Activated CD8-positive, alpha-beta memory T cell treated with anti-CD3 and anti-CD28 coated beads, Interleukin-2, amount 50 U/mL, for 24 hours (primary cell): ENCODE results near the gene SELENOS.

Source experiments
- DNase-seq: peaks from one replicate; pipeline ENCODE4 v3.0.0-alpha.2; 2020; ENCODE audit errors: extremely low read depth

The SELENOS gene

DNA sequence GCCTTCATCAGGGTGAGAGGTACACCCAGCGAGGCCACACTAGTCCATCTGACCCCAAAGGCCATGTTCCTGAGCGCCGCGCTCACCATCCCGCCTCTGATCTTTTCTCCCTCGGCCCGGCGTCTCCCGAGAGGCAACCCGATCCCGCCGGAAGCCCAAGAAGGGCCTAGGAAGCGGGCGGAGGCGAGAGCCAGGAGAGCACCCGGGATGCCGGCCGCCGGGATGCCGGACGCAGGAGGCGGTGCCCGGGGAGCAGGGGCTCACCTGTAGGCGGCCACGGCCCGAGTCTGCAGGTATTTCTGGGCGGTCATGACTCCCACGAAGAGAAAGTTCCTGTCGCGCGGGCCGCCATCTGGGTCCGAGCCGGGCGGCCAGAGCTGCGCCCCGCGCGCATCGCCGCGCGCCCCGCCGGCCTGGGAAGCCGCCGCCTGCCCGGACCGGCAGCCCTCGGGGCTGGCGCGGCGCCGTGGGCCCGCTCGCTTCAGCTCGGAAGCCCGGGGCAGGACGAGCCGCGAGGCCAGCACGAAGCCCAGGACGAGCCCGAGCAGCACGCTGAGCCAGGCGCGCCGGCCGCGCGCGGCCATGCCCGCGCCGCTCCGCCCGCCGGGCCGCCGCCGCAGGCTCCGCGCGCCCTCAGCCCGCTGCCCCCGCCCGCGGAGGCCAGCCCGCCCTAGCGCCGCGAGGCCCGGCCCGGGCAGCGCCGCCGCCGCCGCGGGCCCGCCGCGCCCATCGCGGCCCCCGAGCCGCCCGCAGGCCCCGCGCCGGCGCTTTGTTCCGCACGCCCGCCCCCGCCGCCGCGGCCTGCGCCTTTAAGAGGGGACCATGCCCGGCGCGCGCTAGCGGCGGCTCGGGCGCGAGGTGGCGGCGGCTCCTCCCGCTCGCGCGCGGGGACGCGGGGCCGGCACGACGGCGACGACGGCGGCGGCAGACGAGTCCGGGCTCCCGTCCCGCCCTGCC, 26.1 kb downstream of the SELENOS start:
- DNase-seq = no peak

DNA sequence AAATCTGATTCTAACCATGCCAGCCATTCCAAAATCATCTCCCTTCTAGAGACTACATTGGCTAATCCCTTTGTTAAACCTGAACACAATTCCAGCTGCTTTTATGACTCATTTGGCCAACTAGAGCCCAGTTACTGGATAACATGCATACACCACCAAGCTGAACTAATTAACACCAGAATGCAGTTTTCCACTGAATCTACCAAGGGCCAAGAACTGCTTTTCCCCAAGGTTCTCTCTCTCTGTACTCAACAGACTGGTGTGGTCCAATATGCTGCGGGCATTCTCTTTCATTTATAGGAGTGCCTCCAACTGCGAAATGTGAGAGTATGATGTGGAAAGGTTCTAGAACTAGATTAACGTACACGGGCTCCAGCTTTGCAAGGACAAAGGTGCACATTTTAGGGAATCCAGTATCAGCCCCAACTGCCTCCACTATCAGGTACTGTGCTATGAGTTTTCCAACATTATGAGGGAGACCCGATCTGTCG, 26.9 kb downstream of the SELENOS start:
- DNase-seq = no peak

DNA sequence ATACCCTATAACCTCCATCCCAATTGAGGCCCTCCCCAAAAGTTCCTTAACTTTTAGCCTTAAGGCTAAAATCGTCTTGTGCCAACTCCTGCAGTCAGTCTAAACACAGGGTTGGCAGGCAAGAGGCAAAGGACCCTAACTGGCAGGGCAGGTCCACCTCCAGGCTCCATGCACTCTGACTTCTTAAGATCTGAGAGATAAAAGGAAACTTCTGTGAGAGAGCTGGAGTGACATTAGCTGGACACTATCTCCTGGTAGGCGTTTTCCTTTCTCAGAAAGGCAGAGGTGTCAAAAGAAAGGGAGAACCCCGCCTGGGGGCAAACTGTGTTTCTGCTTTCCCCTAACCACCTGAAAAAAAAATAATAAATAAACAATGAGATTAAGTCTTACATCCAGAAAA, 29.0 kb downstream of the SELENOS start:
- DNase-seq = no peak

DNA sequence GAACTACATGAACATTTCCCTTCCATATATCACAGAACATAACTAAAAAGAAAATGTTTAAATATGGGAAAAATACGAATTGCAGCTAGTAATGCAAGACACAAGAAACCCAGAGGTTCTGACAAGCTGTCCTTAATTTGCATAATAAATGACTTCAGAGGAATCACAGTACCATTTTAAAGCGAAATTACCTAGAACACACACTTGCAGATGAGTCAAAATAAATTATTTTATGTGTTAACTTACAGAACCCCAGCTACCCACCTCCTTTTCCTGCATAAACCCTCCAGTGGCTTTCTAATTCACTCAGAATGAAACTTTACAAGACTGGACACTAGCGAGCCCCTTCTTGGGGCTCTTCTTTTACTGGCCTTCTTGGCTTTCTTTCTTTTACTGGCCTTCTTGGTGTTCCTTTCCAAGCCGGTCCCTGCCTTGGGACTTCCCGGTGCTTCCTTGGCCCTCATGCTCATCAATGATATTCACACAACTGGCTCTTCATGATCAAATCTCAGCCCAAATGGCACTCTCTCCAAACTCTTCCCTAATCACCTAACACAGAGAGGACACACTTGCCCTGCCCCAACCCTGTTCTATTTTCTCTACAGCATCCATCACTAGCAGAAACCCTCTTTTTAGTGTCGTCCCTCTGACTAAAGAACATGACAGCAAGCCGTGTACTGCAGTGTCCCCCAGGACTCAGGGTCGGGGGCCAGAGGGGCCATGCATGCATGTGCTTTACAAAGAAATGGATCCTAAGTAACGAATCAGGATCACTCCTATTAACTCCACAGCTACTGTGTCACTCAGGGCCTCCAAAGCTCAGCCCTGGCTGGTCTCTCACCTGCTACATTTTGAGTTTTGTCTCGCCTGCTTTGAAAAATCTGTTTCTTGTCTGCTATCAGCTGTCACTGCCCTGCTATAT, 30.2 kb downstream of the SELENOS start:
- no peak for DNase-seq

DNA sequence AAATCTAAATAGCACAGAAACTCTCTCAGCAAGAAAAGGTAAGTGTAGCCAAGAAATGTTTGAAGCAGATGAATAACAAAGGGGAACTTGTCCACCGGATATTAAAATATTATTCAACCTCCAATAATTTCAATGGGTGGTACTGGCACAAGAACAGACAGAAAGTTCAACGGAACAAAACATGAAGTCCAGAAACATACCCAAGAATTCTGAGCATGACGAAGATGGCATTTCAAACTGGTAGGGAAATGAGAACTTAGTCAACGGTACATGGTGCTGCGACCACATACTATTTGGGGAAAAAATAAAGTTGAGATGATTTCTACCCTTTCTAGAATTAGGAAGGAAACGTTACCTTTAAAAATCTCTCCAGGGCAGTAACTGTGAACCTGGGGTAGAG, 30.9 kb downstream of the SELENOS start:
- no peak for DNase-seq

DNA sequence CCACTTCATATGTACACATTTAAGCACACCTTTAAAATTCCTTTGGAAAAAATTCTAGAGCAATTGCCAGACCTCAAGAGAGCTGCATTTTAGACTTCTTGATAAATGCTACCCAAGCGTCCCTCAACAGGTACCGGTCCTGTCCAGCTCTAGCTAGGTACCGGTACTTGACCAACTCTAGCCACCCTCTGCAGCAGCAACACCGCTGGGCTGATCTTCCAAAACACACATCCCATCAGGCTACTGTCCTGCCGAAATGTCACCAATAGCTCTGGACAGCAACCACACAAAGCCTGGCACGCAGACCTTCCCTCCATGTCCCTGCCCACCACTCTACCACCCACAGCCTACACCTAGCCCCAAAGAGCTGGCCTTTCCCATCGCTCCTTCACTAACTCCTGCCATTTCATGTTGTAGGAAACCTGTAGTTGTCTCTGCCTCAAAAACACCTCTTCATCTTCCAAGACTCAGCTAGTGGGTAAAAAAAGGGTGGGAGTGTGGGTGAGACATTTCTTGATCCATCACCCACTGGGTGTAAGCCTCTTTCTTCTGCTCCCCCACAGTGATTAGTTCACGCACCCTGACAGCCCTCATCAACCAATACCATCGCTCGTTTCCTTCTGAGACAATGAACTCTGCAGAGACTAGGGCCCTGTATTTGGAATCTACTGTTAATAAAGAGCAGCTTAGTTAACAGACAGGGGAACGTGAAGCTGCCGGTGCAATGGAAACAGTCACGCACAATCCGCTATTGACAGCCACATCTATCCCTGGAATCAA, 32.2 kb downstream of the SELENOS start:
- no peak for DNase-seq

DNA sequence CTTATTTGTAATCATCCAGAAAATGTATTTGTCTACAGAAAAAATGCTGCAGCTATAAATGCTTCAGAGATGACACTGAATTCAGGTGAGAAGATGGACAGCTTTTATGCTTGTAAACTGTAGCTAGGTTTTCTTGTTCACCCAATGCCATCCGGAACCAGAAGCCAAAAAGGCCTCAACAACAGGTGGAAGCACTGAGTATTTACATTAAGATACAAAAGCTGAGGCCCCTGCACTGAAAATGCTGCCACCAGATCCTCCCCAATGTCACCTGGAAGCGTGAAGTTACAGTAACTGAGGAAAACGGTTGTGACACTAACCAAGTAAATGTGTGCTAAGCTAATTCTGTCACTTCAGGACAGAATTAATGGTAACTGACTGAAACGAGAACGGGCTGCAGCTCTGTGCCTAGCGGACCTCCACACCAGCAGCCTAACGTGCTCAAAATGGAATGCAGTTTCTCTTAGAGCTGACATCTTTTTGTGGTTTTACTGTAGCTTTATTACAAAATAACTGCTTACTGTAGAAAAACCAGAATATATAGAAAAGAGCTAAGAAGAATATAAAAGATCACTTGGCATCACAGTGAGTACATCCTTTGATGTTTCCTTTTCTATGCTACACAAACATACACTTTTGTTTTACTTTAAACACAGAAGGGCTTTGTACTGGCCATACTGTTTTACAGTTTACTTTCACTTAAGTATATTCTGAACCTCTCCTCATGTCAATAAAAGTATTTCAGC, 33.1 kb downstream of the SELENOS start:
- no peak for DNase-seq

DNA sequence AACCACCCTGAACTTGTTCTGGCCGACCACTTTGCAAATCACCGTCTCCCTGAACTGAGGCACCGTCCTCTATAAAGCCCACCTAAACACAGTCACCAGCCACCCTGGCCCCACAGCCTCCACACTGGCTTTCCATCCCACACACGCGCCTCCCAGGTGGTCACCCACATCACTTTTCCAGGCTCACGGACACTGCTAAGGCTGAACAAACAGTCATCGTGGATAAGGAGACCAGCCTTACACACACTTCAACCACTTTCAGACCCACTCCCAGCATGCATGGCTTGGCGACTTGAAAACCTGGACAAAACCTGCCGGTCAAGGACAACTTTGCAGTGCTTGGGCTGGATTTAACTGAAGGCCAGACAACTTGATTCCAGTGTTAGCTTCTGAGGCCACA, 33.9 kb downstream of the SELENOS start:
- no peak for DNase-seq

DNA sequence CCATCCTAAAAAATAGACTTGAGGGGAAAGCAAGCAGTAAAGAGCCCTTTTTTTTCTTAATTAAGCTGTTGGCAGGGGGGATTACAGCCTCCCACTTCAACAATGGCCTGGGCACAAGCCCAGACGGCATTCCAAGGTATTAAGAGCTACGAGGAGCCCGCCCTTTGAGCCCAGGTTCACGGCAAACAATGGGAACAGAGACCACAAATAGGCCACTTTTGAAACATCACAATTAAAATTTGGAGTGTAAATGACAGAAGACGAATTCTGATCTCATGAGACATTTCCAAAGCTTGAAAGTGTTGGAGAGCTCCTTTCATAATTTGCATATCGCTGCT, 34.3 kb downstream of the SELENOS start:
- no peak for DNase-seq

DNA sequence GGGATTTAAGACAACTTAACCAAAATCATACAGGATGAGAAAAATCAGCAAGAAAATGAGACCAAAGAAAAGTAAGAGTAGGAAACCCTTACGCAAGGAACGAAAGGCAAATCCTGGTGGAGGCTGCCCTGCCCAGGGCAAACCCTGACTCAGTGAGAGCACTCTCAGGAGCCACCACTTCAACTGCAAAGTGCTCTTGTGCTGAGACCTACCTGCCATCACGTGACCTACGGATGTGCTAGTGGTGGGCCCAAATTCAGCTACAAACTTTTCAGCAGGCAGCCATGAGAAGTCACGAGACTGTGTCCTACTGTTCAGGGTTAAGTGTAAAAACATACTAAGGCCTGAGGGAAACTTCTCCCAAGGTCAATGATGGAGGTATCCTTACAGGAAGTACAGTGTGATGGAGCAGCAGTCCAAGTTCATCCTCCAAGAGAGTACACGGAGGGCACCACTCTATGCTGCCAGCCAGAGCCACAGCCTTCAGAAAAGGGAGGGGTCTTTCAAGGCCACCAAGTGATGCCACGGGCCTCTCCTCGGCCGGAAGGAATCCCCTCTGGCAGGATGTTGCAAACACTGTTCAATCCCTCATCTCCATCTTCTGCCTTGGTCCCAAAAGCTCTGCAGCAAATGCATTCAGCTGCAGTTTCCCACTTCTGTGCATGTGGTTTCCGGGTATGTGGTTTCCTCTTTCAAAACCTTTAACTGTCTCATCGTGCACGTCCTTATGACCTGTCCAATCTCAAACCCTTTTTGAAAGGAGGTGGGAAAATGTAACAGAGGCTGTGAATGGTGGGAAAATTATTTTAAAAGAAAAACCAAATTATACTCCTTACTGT, 34.9 kb downstream of the SELENOS start:
- peak; percentile 40 for DNase-seq

DNA sequence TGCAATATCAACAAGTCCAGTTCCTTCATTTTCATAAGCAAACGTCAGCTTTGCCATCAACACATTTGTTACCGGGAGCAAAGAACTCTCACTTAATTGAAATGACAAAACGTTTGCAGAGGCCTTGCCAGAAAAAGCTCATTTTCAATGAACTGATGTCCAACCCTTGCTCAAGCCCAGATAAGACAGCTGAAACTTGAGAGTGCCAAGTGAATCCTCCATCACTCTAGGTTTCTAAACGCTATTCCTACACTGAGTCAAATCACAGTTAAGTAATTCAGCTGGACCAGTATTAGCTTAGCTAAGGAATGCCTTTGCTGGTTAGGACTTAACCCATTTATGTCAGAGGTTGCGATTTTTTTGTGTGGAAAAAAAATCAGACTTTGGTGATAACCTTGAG, 36.9 kb downstream of the SELENOS start:
- no peak for DNase-seq

DNA sequence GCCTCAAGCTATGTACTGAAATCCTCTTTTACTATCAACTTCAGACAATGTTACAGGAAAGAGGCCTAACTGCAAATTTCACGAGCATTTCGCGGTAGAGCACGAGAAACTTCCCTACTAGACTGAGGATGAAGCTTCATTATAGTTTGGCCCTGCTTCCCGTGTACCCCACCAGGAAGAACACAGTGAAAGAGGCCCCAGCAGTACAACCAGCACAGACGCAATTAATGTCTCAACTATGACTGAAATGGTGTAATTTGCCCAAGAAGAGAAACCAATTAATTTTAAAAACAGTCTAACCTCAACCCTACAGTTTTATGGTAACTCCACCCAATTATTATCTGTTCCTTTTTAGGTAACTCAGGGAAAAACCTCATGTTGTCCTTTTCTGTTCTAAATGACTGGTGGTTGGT, 37.6 kb downstream of the SELENOS start:
- DNase-seq = no peak

DNA sequence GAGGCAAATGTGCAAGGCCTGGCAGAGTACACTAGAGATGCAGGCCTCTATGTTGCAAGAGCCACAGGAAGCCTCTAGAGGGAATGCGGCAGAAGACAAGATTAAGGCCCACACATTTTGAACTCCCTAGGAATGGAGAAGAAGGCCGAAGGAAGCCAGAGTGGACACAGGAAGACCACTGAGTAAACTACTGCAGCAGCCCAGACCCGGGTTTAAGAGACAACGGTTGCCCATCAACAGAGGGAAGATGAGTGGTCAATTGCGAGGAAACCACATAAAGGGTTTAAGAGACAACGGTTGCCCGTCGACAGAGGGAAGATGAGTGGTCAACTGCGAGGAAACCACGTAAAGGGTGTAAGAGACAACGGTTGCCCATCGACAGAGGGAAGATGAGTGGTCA, 40.0 kb downstream of the SELENOS start:
- no peak for DNase-seq

DNA sequence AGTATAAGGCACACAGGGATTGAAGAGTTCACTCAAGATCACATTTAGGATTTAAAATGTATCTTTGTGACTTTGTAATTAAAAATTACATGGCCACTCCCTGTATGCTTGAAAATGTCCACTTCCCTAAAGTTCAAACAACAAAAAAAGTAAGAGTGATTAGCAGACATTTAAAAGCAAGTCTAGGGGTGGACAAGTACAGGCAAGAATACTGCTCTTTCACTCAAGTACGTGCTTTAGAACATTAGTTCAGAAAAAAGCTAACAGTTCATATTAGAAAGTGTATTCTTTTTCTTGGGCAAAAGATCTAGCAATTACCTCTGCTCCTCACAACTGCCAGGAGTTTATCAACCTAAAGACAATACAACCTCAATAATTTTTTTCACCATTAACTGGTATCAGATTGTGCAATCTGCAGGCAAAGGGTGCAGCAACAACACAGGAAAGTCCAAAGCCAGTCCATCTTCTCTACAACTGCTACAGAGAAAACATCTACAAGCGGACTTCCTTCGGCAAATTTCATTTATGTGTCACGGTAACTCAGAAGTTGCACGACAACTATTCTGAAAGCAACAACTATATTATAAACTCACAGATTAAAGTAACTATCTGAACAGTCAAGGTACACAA, 43.5 kb downstream of the SELENOS start:
- no peak for DNase-seq

DNA sequence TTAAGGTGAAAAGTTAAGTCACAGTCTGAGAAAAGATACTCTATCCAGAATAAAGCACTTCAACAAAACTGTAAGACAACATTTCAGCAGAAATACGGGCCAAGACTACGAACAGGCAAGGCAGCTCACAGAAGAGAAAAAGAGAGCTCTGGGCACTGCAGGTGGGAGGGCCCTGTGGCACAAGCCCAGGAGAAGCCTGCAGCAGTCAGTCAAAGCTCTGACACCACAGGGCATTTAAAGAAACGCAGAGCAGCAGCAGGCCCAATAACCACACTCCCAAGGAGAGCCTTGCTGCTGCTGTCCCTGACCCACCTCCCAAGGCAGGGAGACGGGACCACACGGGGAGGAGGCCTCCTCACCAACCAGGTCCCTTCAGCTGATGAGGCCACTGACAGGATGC, 44.6 kb downstream of the SELENOS start:
- no peak for DNase-seq

DNA sequence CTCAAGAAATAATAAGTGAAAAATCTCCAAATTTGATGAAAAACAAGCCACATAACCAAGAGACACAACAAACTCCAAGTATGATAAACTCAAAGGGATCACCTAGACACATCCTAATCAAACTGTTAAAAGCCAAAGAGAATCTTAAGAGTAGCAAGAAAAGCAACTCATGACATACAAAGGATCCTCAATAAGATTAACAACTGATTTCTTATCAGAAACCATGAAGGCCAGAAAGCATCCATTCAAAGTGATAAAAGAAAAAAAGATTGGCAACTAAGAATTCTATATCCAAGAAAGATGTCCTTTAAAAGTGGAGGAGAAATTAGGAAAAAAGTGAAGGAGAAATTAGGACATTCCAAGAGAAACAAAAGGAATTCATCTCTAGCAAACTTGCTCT, 49.0 kb downstream of the SELENOS start:
- DNase-seq = no peak

DNA sequence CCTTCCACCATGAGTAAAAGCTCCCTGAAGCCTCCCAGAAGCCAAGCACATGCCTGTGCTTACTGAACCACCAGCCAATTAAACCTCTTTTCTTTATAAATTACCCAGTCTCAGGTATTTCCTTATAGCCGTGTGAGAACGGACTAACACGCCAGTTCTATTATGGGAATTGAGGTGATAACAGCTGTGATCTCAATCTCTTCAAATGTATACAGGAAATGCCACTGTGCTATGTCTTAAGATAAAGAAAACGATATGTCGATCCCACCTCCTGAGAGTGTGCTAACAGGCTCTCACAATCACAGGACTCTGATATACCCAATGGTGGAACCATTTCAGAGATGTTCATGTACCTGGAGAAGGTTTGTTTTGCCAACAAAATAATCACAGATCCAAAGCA, 51.6 kb downstream of the SELENOS start:
- DNase-seq = no peak
